GM19395 (cell line): ENCODE measurements around the gene RNU1-3.
"Not testable (repeated sequence)": the region's sequence is repeated elsewhere in the genome, so short reads cannot be mapped to it uniquely, and the experiment has no call there.

ENCODE experiments used
- ATAC-seq: cut with Tn5 transposase; IDR thresholded peaks from one replicate; pipeline ENCODE4 v1.9.1; 2021; ENCODE audit warnings: mild to moderate bottlenecking, moderate library complexity; ENCODE audit not compliant: unreplicated experiment

The RNU1-3 gene

DNA sequence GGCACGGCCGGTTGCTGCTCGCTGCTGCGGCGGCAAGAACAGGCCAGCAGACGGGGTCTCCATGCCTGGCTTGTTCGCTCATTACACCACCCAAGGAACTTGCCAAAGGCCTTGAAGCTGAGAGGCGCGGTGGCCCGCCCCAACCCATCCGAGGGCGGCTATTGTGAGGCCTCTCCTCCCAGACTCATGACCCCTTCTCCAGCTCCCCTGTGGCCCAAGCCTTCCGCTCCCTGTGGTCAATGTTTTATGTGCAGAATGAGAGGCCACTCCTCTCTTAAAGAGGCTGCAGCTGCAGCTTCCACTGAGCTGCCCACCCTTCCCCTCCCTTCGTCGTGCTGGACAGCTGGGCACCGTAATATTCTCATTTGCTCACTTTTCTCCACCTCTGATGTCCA lies 27.6 kb upstream of the RNU1-3 start:
- ATAC-seq: not testable (repeated sequence)

DNA sequence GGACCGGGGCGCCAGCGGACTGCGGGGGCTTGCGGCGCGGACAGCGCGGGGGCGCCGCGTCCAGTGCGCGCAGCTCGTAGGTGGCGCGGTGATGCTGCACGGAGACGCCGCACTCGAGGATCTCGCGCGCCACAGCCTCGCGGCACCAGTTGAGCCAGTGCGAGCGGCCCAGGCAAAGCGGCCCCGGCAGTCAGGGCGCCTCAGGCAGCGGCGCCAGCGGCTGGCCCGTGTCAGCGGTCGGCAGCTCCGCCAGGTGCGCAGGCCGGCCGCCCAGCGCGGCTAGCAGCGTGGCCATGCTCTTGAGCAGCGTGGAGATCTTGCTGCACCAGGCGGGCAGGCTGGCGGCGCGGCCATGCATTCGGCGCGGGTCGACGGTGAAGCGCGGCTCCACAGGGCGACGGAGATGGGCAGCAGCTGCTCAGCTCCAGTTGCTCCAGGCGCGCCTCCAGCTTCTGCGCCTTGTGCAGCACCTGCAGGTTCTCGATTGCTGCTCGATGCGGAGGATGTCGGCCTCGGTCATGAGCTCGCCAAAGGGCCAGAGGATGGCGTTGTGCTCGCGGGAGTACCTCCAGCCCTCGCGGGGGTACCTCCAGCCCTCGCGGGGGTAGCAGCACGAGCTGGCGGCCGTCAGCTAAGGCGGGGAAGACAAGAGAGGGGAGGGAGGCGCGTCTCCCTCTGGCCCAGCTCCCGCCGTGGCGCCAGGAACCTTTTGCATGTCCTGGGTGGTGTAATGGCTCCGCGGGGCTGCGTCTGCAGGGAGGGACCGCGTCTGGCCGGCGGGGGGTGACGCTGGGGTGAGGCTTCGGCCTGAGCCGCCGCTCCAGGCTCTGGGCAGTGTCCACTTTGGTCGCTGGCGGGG lies 26.9 kb upstream of the RNU1-3 start:
- not testable (repeated sequence) for ATAC-seq

DNA sequence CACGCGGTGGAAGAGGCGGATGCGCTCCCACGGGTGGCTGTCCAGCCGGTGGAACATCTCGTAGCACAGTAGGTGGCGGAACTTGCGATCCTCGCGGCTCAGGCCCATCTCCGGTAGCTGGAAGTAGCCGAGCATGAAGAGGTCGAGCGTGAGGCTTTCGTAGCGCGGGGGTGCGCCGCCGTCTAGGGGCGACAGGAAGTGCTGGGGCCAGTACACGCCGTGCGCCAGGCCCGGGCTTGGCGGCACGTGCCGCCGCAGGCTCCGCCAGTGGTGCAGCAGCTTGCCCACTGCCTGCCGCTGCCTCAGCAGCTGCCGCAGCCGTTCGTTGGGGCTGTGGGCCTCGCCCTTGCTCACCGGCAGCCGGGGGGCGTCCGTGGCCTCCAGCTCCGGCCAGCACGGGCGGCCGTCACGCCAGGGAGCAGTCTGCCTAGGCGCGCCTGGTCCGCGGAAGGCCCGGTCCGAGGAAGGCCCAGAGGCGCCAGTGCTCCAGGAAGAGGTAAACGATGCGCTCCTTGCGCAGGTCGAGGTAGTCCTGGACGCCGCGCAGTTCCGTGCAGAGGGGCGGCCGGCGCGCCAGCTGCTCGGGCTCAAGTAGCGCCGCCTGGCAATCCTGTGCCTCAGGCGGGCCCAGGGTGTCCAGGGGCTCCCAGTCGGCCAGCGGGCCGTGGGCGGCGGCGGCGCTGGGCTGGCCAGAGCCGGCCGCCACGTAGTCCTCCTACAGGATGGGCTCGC lies 26.1 kb upstream of the RNU1-3 start:
- not testable (repeated sequence) for ATAC-seq

DNA sequence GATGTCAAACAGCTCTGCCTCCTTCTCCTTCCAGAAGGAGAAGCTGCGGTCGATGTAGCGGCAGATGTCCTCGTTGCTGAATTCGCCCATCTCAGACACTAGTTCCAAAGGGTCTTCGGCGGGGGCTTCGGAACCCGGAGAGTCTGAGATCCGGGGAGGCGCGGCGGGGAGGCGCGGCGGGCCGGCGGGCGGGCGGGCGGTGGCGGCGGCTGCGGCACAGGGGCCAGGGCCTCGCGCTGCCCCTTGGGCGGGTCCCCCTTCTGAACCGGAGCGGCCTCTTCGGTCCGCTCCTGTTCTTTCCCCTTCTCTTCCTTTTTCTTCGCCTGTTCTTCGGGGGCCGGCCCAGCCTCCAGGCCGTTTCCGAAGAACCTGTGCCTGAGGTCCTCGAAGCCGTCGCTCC lies 25.5 kb upstream of the RNU1-3 start:
- not testable (repeated sequence) for ATAC-seq

DNA sequence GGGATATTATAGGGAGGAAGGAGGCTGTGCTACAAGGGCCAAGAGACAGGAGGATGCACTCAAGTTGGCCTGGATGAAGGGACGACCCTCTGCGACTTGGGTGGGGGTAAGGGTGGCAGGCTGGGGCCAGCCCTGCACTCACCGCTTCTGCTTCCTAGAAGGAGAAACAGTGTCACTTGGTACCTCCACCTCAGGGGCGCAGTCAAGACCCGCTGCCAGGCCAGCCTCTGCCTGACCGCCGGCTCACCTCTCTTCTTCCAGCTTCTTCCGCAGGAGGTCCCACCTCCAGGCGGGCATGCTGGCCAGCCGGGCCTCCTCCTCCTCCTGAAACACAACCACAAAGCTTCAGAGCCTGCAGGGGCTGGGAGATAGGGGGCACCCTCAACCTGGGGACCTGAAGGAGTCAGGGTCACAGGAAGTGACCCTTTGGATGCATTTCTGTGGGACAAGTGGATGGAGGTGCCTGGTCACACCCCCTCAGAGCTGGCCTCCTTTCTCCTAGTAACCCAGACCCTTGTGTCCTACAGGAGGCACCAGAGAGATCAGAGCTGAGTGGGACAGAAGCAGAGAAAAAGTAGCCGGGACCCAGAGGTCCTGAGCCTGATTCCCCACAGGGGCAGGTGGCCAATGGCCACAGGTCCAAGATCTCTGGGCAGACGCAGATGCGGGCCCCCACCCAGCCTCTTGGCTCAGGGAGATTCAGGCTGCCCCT lies 24.4 kb upstream of the RNU1-3 start:
- not testable (repeated sequence) for ATAC-seq

DNA sequence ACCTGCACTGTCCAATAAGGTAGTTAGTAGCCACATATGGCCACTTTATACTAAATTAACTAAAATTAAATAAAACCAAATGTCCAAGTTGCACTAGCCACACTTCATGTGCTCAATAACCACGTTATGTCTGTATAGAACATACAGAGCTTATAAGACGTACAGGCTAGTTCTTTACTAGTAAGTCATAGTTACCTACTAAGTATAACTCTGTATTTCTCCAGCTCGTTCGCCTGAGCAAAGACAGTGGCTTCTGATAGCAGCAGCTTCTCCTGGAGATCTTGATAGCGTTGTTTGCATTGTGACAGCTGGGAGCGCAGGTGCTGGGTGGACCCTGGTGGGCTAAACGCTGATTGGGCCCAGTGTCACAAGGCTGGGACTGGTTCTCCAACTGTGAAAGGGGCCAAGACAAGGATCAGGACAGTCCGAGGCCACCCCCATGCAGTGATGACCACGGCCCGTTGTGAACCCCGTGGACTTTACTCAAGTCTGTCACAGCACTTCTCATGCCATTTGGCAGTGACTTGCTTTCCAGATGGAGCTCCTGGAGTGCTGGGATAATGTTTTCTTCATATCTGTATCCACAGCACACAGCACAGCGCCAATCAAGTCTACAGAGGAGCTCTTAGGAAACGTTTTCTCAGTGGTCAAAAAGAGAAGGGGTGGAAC lies 20.5 kb upstream of the RNU1-3 start:
- ATAC-seq: not testable (repeated sequence)

DNA sequence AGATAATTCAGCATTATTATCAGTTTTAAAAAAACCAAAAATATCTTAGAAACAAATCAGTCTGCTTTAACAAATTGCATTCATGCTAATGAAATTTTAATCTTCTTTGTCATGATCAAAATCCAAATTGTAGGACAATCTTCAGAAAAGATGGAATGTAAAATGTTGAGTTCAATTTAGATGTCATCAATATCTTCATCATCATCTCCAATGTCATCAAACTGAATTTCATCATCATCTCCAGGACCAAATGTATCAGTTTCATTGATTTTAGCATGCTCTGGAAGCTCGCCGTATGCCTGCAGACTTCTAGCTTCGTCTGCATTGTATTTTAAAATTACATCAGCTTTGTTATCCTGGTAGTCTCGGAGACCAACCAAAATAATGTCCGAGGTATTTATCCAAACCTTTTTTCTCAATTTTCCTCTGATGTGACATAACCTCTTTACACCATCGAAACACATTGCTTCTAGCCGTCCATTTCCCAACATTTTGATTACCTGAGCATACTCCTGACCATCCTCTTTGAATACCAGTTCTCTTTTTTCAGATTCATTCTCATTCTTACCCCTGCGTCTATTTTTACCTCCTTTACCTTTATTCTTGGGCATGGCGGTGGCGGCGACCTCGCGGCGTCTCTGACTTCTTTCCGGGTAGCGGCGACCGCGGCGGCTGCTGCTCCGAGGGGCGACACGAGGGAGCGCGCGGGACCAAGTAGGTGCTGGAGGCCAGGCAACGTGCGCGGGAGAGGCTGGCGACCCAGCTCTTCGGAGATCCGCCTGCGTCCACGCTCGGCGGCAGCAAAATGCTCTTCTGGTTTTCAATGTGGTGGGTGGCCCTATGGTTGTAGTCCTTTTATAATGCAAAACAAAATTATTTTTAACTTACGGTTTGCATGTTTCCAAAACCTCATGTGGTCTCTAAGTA lies 19.0 kb upstream of the RNU1-3 start:
- not testable (repeated sequence) for ATAC-seq

DNA sequence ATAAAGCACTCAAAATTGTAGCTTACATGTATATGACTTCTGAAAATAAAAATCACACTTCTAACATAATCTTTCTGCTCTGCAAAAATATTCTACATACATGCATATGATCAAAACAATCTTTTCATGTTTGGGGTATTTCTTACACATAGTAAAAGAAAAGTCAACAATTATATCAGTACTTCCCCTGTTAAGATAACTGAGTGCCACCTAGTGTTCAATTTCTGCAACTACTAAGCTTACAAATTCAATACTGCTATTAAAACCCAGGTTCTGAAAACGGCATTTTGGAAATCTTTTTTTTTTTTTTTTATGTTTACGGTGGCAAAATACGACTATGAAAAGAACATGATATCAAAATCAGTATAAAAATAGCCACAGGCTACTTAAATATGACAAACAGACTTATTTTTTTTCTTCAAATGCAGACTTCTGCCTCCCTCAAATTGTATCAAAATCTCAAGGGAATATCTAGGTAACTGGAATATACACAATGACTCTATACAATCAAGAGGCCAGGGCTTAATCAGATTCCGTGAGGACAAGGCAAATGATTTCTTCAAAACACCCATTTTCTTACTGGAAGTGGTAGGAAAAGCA lies 18.1 kb upstream of the RNU1-3 start:
- ATAC-seq: peak; percentile 69

DNA sequence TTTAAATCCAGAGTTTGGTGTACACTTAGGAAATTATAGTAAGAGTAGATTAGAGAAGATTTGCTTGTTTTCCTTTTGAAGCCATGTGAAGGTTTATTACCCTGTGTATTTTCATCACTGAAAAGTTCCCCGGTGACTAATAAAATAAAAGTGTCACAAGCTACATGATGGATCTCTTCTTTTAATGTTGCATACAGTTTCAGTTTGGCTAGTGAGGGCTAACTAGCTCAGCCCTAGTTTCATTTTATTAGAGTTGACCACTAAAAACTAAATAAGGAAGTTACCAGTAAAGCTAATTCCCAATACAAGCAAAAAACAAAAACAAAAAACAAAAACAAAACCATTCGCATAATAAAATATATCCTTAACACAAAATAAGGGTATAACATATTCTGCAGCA lies 17.4 kb upstream of the RNU1-3 start:
- not testable (repeated sequence) for ATAC-seq

DNA sequence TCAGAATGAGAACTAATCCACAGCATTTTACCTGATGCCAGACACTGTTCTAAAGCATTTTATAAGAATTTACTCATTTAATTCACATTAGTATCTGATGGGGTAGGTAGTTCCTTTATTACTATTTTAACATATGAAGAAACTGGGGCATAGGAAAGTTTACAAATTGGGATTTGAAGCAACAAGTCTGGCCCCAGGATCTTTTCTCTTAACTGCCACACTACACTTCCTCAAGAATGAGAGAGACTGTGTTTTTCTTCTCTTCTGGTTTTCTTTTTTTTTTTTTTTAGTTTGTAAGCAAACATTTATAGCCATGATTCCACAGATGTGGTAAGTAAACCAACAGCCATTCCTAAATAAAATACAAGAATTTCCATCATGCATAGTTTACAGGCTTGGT lies 16.1 kb upstream of the RNU1-3 start:
- not testable (repeated sequence) for ATAC-seq

DNA sequence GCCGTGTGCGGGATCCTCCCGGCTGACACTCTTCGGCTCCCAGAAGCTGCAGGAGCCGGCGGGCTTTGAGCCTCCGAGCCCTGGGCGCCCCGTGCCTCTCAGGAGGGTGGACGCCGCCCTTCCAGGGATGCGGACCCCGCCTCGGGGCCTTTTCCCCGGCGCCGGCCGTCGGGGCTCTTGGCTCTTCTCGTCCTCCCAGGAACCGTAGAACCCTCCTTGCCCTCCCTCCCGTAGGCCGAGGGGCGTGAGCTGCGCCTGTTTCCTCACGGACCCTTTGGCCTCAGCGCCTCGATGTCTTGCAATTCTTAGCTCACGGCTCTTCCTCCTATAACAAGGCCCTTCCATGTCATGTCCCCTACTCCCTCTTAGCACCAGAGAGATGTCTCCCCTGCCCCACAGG lies 13.6 kb upstream of the RNU1-3 start:
- ATAC-seq: not testable (repeated sequence)

DNA sequence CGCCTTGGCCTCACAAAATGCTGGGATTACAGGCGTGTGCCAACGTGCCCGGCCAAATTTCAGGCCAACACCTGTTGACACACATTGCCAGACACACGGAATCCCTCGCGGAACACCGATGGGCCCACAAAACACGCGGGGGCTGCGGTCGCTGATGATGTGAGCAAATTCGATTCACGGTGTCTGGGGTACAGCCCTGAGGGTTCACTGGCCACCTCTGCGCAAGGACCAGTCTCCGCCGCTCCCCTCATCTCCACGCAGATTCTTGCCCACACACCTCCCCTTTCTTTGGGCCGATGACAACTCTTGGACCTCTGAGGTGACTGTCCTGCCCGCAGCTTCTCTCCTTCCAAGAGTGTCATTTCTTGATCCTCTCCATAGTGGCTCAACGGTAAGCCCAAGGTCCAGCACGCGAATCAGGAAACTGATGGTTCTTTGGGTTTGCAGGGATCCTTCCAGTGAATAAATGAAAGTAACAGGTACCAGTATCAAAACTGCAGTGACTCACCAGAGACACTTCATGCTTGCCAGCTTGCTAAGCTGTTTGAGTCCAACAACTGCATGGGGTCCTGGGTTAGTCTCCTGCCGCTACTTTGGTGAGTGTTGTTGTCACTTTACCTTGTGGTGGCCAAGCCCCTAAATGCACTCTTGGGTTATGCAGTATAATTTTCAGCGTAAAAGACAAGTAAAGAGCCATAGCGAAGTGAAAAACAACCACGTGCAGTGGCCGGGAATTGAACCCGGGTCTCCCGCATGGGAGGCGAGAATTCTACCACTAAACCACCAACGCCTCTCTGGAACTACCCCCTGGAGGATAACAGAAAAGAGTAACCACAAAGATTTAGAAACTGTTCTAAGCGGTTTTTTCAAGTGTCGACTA lies 11.0 kb upstream of the RNU1-3 start:
- peak; percentile 61 for ATAC-seq

DNA sequence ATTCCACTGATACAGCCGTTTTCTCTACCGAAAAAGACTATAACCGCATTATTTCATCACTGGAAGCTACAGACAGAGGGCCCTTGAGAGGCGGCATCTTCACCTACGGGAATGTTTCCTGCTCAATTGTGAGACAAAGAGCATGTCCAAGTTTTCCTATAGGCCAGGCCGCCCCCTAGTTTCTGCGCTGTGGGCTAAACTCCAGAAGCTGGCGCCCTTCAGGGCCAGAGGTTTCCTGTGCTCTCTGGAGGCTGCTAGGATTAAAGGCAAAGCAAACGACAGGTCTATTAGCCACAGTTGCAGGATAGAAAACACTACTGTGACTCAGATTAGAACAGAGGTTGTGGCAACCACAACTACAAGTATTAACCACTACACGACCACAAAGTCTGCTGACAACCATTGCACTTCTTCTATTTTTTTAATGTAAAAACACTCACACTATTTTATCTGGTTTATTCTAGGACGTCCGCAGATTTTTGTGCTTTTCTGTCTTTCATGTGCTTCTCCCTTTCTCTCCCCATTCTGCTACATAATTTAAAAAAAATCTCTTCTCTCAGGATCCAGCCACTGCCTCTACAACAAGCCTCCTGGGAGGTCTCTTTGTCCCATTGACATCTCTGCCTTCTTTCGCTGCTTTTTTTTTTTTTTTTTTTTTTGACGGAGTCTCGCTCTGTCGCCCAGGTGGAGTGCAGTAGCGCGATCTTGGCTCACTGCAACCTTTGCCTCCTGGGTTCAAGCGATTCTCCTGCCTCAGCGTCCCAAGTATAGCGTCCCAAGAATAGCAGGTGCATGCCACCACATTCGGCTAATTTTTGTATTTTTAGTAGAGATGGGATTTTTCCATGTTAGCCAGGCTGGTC lies 10.1 kb upstream of the RNU1-3 start:
- not testable (repeated sequence) for ATAC-seq

DNA sequence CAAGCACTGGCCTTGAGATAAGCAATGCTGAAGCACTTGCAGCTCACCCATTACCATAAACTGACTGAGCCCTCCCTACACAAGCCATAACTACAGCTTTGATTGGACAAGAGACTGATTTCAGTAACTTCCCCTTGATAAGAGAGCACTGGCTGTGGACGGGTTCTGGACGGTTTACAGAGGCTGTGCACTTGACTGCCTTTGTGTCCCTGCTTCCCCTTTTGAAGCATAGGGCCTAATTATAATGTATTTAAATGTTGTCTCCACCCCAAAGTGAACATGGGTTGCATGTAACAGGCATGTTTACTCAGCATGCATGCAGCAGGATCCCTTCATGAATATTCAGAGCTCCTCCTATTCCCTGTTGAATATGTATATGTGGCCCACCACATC lies 8.4 kb upstream of the RNU1-3 start:
- not testable (repeated sequence) for ATAC-seq

DNA sequence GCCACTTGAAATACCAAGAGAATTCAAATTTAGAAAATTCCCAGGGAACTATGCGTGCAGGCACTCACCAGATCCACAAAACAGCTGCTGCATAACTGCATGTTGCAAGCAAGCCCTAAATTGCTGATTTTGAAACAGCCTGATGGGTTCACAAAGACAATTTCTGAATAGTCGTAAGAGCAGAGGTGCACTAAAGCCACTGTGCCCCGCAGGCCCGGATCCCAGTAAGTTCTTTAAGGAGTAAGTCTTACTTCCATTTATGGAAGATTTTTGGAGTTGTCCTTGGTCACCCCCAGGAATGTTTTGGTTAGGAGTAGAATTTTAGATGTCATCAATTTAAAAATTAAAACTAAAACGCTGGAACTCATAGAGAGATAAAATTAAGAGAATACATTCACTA lies 7.2 kb upstream of the RNU1-3 start:
- not testable (repeated sequence) for ATAC-seq

DNA sequence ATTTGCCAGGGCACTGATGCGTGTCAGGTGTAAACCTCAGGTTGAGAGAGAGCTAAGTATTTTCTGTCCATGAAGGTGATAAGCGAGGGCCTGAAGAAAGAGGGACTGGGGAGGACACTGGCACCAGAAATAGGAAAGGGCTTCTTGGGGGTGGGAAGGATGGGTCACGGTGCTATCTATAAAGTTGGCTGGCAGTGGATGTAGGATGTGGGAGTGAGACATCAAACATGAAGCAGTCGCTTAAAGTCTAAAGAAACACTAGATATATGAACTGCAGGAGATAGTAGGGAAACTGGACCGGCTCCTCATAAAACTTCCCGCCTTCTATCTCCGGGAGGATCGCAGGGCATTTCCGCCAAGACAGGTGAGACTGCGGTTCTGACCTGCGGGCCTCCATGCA lies 912 bp downstream of the RNU1-3 start:
- not testable (repeated sequence) for ATAC-seq

DNA sequence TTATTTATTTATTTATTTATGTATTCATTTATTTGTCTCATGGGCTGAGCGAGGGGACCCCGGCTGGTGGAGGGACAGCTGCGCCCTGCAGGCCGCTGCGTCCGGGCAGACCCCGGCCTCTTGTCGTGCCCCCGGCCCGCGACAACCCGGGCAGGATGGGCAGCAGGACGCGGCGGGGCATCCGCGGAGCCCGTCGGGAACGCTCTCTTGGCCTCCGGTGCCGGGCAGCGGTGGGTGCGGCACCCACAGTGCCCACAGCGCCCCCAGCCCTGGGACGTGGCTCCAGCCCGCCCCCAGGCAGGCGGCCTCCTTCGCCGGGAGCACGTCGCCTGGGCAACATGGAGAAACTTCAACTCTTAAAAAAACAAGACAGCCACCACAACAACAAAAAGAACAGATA lies 8.5 kb downstream of the RNU1-3 start:
- ATAC-seq: not testable (repeated sequence)
